Posterior vena cava (tissue), 2 donors: ENCODE results near the gene CGREF1. TPM values are rescaled to one million over a fixed set of nuclear protein-coding genes. Genes with fewer than 3 reads are reported as not detected.

Experiments used
- DNase-seq: peaks from one replicate; pipeline ENCODE4 v3.0.0-alpha.2; 2020; ENCODE audit warnings: low spot score
- intact Hi-C, 2 donors: fragments of 100-400 bp; cut with DNase I; formaldehyde crosslinking; loops; one replicate each; pipeline versions ENCODE4 v1.14.1 to v1.14.2; 2022 to 2023
- long read RNA-seq, 2 donors: library from polyadenylated mRNA; unstranded; transcript quantifications; one replicate each; pipeline ENCODE4 v2.0.0, GENCODE V29; 2020 to 2021
- total RNA-seq, 2 donors: library from RNA; stranded (reverse); fragmentation: NEBNext Ultra II Directional; extraction: Animal tissue kit (Norgen Biotek cat#: 25700); gene quantifications; one replicate each; pipeline ENCODE4 v1.2.1, GENCODE V29; 2021
- donor health status: DM: yes; HTN: yes; CAD: no.
- donor health status: DM: yes; HTN: yes; CAD: no.

Gene CGREF1
- total RNA-seq = 10 to 100 TPM; 25.8 to 27.8 TPM
- long read RNA-seq, donor 1, partial matches to known transcripts = 0 of 8 reads
- long read RNA-seq, donor 1, other reads (novel, unspliced or antisense) = 7 of 8 reads
- long read RNA-seq, donor 2, partial matches to known transcripts = 0 of 9 reads
- long read RNA-seq, donor 2, other reads (novel, unspliced or antisense) = 7 of 9 reads

GRCh38 chr2:27118525-27119329, at the start of gene CGREF1:
CGREF1 (minus strand) TSS chr2:27119128; CDS start chr2:27104366, 14,762 bp downstream.
- DNase-seq = peak; percentile 81
- intact Hi-C loops = no loop called here

GRCh38 chr2:27164960-27165763, 46.2 kb upstream of the CGREF1 start:
- intact Hi-C loops = no loop called here

GRCh38 chr2:27162151-27163121, 43.5 kb upstream of the CGREF1 start:
- intact Hi-C loops = no loop called here
- DNase-seq = no peak

More at GRCh38 chr2:27164960-27165763, 46.2 kb upstream of the CGREF1 start:
- DNase-seq = no peak

GRCh38 chr2:27160191-27160590, 41.3 kb upstream of the CGREF1 start:
- intact Hi-C loops = no loop called here
- DNase-seq = no peak

GRCh38 chr2:27159271-27159670, 40.3 kb upstream of the CGREF1 start:
- no peak for DNase-seq
- intact Hi-C loops = no loop called here

GRCh38 chr2:27158468-27158867, 39.5 kb upstream of the CGREF1 start:
- intact Hi-C loops = no loop called here

GRCh38 chr2:27155069-27155520, 36.2 kb upstream of the CGREF1 start:
- intact Hi-C loops = no loop called here
- no peak for DNase-seq

More at GRCh38 chr2:27158468-27158867, 39.5 kb upstream of the CGREF1 start:
- DNase-seq = no peak

- DNase-seq = no peak
- intact Hi-C loops = no loop called here
These were observed 35.6 kb upstream of the CGREF1 start for GRCh38 chr2:27154488-27154887.

- intact Hi-C loops = no loop called here
- DNase-seq = no peak
These were observed 34.0 kb upstream of the CGREF1 start for GRCh38 chr2:27152796-27153464.

GRCh38 chr2:27152102-27152795, 33.3 kb upstream of the CGREF1 start:
- intact Hi-C loops = no loop called here

GRCh38 chr2:27150639-27151230, 31.8 kb upstream of the CGREF1 start:
- peak; percentile 64 for DNase-seq
- intact Hi-C loops = no loop called here

More at GRCh38 chr2:27152102-27152795, 33.3 kb upstream of the CGREF1 start:
- peak; percentile 43 for DNase-seq

GRCh38 chr2:27149570-27150405, 30.9 kb upstream of the CGREF1 start:
- intact Hi-C loops = no loop called here
- DNase-seq = peak; percentile 55

- DNase-seq = peak; percentile 69
- intact Hi-C loops = no loop called here
These were observed 30.0 kb upstream of the CGREF1 start, which contains the start of gene TCF23 for GRCh38 chr2:27148801-27149439. TCF23 (plus strand) TSS chr2:27149004; CDS start chr2:27149134, 130 bp downstream.

GRCh38 chr2:27147935-27148334, 29.0 kb upstream of the CGREF1 start:
- intact Hi-C loops = no loop called here
- peak; percentile 22 for DNase-seq

- DNase-seq = peak; percentile 15
- intact Hi-C loops = no loop called here
These were observed 26.8 kb upstream of the CGREF1 start for GRCh38 chr2:27145682-27146081.

- DNase-seq = peak; percentile 8
- intact Hi-C loops = no loop called here
These were observed 24.4 kb upstream of the CGREF1 start for GRCh38 chr2:27143285-27143684.
